Measurements from ENCODE around the gene STK10. TPM values are rescaled to one million over a fixed set of nuclear protein-coding genes. Genes with fewer than 3 reads are reported as not detected.
"Not testable (repeated sequence)": the region's sequence is repeated elsewhere in the genome, so short reads cannot be mapped to it uniquely, and the experiment has no call there.

STK10 gene
- polyA plus RNA-seq, 1 donor = 15.8 TPM

GRCh38 chr5:172166030-172166826 is 21.8 kb downstream of the STK10 start:
- no peak for DNase-seq (ENCODE audit: low read depth)

GRCh38 chr5:172165465-172165864 is 22.6 kb downstream of the STK10 start:
- no peak for DNase-seq (ENCODE audit: low read depth)

DNA sequence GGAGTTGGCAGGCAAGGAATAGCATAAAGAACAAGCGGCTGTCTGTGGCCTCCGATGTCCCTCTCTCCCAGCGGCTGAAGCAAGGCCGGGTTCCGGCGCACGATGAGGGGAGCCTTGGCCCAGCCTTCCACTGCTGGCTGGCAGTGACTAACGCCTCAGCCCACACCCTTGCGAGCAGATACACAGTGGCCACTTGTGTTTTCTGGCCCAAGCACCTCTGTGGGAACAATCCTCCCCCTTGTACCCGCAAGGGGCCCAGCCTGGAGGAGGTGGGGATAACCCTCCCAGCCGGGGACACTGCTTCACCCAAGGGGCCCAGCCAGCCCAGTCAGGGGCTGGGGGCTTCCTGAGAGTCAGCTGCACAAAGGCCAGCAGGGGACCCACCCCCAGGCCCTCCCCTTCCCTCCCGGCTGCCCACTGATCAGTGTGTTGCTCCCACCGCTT is 23.2 kb downstream of the STK10 start:
- no peak for DNase-seq (ENCODE audit: low read depth)

- no peak for DNase-seq (ENCODE audit: low read depth)
These were observed 24.7 kb downstream of the STK10 start for GRCh38 chr5:172163346-172163745.

DNA sequence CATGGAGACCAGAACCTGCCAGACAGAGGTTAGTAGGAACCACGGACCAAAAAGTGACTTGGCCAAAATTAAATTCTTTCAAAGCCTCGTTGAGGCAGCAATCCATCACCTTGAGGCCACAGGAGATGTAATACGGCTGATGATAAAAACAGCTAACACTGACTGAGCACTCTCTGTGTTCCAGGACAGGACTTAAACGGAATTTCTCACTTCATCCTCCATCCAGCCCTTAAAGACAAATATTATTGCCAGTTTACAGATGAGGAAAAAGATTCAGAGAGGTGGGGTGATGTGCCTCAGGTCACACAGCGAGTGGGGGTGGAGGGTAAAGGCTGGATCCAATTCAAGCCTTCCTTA is 25.1 kb downstream of the STK10 start:
- DNase-seq (ENCODE audit: low read depth) = no peak

- DNase-seq (ENCODE audit: low read depth) = no peak
These were observed 25.6 kb downstream of the STK10 start for GRCh38 chr5:172162323-172162986.

- no peak for DNase-seq (ENCODE audit: low read depth)
These were observed 27.5 kb downstream of the STK10 start for GRCh38 chr5:172160506-172160905.

DNA sequence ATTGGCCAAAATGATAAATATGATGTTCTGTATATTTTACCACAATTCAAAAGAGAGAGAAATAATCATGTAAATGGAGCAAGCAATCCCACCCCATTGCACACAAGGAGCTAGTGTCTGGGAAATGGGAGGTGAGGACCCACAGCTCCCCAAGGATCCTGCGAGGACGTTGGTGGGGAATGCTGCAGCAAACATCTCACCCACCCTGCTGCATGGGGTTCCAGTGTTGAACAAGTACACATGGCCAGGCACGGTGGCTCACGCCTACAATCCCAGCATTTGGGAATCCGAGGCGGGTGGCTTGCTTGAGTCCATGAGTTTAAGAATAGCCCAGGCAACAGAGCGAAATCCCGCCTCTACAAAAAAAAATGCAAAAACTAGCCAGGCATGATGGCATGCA is 29.0 kb downstream of the STK10 start:
- no peak for DNase-seq (ENCODE audit: low read depth)

DNA sequence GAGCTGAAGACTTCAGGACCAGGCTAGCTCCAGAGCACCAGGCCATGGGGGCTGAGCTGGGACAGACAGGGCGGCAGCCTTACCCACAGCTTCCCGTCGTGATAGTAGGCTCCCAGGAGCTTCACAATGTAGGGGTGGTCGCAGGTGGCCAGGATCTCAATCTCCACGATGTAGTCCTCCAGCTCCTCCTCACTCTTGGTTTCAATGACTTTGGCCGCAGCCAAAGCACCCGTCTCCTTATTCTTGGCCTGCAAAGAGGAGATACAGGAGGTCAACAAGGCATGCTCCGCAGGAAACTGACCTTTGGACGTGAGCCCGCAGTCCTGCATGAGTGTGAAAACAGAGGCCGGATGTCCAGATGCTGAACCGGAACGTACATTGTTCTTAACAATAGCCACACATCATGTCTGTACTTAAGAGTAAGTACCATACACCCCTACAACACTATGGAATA is 31.5 kb downstream of the STK10 start:
- DNase-seq (ENCODE audit: low read depth) = no peak

DNA sequence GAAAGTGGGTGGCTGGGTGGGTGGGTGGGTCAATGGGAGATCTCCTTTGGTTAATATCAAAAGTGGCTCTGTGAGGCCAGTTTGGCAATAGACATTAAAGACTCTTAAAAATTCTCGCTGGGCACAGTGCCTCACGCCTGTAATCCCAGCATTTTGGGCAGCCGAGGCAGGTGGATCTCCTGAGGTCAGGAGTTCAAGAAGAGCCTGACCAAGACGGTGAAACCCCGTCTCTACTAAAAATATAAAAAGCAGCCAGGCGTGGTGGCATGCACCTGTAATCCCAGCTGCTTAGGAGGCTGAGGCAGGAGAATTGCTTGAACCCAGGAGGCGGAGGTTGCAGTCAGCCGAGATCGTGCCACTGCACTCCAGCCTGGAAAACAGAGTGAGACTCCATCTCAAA is 32.9 kb downstream of the STK10 start:
- DNase-seq (ENCODE audit: low read depth) = not testable (repeated sequence)

DNA sequence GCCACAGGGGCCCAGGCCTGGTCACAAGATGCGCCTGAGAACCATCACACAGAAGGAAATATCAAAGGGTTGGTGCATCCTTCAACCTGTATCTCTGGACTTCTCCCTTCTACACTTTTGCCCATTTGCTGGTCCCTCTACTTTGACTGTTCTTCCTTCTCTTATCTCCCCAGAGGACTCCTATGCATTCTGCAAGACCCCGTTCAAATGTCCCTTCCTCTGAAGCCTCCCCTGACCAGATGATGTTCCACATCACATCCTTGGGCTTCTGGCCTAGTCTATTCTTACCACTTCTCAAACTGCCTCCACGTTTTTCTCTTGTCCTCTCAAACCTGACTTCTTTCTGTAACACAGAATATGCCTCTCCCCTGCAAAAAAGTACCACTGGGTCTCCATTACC is 34.3 kb downstream of the STK10 start:
- DNase-seq (ENCODE audit: low read depth) = no peak

DNA sequence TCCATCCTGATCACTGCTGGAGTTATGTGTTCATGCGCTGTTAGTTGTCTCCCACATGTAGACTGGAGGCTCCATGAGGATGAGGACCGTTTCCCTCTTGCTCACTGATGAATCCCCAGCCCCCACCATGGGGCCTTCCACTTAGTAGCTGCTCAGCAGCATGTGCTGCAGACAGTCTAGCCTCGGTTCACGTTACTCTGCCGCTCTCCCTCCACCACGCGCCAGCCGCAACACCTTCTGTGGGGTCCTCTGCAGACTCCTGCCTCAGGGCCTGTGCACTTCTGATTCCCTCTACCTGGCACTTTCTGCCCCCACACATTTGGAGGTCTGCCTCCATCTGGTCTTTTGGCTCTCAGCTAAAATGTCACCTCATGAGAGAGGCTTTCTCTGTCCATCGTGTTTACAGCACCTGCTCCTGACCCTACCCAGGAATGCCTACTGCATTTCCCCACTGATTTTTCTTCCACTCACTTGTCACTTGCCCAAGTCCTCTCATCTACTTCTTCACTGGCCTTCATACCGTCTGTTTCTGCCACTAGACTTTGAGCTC is 36.3 kb downstream of the STK10 start:
- DNase-seq (ENCODE audit: low read depth) = no peak

GRCh38 chr5:172150514-172151425 is 37.3 kb downstream of the STK10 start:
- no peak for DNase-seq (ENCODE audit: low read depth)

GRCh38 chr5:172149481-172149880 is 38.5 kb downstream of the STK10 start:
- DNase-seq (ENCODE audit: low read depth) = not testable (repeated sequence)

GRCh38 chr5:172149073-172149472 is 39.0 kb downstream of the STK10 start:
- DNase-seq (ENCODE audit: low read depth) = no peak

DNA sequence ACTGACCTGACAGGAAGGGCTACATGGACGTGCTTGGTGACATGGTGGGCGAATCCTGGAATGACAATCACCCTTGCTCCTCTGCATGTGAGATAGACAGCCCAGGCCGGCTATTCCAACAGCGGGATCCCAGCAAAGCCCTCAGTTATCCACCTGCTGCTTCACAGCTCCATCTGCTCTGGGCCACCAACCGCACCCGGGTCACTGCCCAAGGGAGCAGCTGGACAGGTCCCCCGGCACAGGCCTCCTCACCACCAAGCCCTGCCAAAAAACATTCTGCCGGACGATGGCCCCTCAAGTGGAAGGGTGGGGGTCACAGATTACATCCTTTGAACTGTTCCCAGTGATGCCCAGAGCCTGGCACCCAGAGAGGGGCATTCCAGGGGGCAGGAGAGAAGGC is 39.6 kb downstream of the STK10 start:
- no peak for DNase-seq (ENCODE audit: low read depth)

- DNase-seq (ENCODE audit: low read depth) = no peak
These were observed 40.2 kb downstream of the STK10 start for GRCh38 chr5:172147857-172148256.

DNA sequence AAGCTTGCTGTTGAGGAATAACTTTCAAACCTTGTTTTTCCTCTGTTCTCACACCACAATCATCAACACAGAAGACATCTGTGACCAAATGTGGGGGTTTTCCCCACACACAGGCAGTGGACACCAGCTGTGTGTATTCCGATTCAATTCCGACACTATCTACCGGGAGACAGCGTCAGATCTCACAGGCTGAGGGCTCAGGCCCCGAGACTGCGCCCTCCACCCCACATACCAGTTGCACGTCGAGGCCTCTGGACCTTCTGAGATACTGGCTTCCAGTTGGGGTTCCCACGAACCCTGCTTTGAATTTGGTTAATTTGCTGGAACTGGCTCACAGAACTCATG is 41.3 kb downstream of the STK10 start:
- DNase-seq (ENCODE audit: low read depth) = no peak

DNA sequence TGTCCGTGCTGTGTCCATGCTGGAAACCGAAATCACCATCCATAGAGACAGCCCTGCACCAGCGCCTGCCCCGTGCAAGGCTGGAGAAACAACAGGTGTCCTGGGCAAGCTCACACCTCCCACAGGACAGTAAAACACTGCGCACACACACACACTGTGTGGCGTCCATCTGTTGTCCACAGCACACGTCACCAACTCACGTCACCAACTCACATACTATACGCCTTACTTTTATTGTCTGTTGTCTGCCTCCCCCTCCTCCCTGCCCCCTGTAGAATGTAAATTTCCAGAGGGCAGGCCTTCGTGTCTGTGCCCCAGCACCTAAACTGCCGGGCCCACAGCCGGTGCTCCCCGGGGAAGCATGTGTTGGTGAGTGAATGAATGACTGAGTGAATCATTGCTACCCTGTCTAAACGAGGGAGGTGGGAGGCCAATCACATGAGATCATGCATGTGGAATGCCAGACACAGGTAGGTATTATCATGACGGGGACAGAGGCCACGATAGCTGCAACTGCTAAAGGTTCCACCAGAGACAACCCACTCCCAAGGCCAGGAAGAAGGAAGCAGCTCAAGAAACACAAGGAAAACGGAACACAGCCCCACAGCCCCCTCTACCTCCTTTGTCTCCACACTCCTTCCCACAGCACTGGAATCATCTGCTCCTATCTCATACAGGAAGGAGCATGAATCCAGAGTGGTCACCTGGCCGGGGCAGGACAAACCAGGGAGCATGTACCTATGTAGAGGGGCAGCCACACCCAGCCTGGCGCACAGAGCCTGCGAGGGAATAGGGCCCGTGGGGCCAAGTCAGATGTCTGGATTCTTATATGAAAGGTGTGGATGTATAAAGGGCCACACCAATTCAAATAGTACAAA is 41.9 kb downstream of the STK10 start:
- DNase-seq (ENCODE audit: low read depth) = no peak

DNA sequence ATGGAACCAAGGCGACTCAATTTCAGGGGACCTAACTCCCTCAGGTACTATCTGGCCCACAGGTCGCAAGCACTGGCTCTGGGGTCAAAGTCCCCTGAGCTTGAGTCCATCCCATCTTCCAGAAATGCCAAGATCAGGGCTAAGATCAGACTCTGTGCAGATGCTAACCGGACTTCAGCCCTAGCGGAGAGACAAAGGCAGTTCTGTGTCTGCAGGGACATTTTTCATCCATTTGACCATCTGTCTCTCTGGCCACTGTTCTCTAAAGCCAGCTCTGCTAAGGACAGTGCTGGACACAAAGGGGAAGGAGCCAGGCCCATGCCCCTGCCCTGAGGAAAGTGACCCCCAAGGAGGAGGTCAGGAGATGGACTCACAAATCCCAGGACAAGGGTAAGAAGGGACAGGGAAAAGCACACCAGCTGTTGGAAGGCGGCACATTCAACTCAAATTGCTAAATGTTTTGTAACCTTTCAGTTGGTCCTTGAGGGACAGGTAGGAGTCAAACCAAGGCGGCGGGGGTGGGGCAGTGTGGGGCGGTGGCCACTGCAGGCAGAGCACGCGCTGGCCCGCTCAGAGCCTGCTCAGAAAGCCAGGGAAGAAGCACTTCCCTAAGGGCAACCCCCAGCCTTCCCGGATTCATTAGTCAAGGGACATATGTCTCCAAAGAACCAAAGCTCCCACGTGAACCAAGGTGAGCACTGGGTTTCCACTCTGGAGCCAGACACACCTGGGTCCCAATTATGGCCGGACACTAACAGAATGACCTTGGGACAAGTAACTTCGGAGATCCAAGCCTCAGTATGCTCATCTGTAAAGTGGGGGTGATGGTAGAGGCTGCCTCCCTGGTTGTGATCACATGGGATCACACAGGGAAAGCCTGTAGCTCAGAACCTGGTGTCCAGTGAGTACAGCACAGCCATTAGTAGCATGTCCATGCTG is 42.8 kb downstream of the STK10 start:
- DNase-seq (ENCODE audit: low read depth) = no peak
